ENCODE data around the gene ADIPOR1.

The ADIPOR1 gene

GRCh38 chr1:202974856-202975255 is 16.7 kb upstream of the ADIPOR1 start:
- in situ Hi-C loops (cut with MboI; ENCODE audit: low sequenced_read_pairs): loop anchor here (25.0 kb wide), 2 partner anchors 238 to 488 kb away; no protein-coding TSS in a partner anchor

- in situ Hi-C loops (cut with MboI; ENCODE audit: low sequenced_read_pairs): no loop called here
Observed at GRCh38 chr1:202972046-202972445, 13.9 kb upstream of the ADIPOR1 start.

- in situ Hi-C loops (cut with MboI; ENCODE audit: low sequenced_read_pairs): no loop called here
Observed at GRCh38 chr1:202968895-202969295, 10.8 kb upstream of the ADIPOR1 start.

GRCh38 chr1:202968351-202968750 is 10.2 kb upstream of the ADIPOR1 start:
- in situ Hi-C loops (cut with MboI; ENCODE audit: low sequenced_read_pairs): no loop called here

- in situ Hi-C loops (cut with MboI; ENCODE audit: low sequenced_read_pairs): no loop called here
Observed at GRCh38 chr1:202967684-202968281, 9.7 kb upstream of the ADIPOR1 start.

GRCh38 chr1:202966006-202966898 is 8.1 kb upstream of the ADIPOR1 start:
- in situ Hi-C loops (cut with MboI; ENCODE audit: low sequenced_read_pairs): no loop called here

GRCh38 chr1:202965422-202965821 is 7.3 kb upstream of the ADIPOR1 start:
- in situ Hi-C loops (cut with MboI; ENCODE audit: low sequenced_read_pairs): no loop called here

GRCh38 chr1:202964791-202965410 is 6.8 kb upstream of the ADIPOR1 start:
- in situ Hi-C loops (cut with MboI; ENCODE audit: low sequenced_read_pairs): no loop called here

- in situ Hi-C loops (cut with MboI; ENCODE audit: low sequenced_read_pairs): no loop called here
Observed at GRCh38 chr1:202961220-202961880, 3.2 kb upstream of the ADIPOR1 start.

GRCh38 chr1:202959276-202959620 is 1.1 kb upstream of the ADIPOR1 start:
- in situ Hi-C loops (cut with MboI; ENCODE audit: low sequenced_read_pairs): no loop called here

- in situ Hi-C loops (cut with MboI; ENCODE audit: low sequenced_read_pairs): no loop called here
Observed at GRCh38 chr1:202958544-202959275, 598 bp upstream of the ADIPOR1 start.

- in situ Hi-C loops (cut with MboI; ENCODE audit: low sequenced_read_pairs): no loop called here
Observed at GRCh38 chr1:202956969-202957368, 1.1 kb downstream of the ADIPOR1 start.

GRCh38 chr1:202954057-202954745 is 3.9 kb downstream of the ADIPOR1 start:
- in situ Hi-C loops (cut with MboI; ENCODE audit: low sequenced_read_pairs): no loop called here

- in situ Hi-C loops (cut with MboI; ENCODE audit: low sequenced_read_pairs): no loop called here
Observed at GRCh38 chr1:202953392-202953791, 4.7 kb downstream of the ADIPOR1 start.

GRCh38 chr1:202952818-202953217 is 5.3 kb downstream of the ADIPOR1 start:
- in situ Hi-C loops (cut with MboI; ENCODE audit: low sequenced_read_pairs): no loop called here

- in situ Hi-C loops (cut with MboI; ENCODE audit: low sequenced_read_pairs): no loop called here
Observed at GRCh38 chr1:202952099-202952498, 6.0 kb downstream of the ADIPOR1 start.

- in situ Hi-C loops (cut with MboI; ENCODE audit: low sequenced_read_pairs): no loop called here
Observed at GRCh38 chr1:202951437-202951836, 6.7 kb downstream of the ADIPOR1 start.

GRCh38 chr1:202945483-202945882 is 12.6 kb downstream of the ADIPOR1 start:
- in situ Hi-C loops (cut with MboI; ENCODE audit: low sequenced_read_pairs): no loop called here

GRCh38 chr1:202944438-202944921 is 13.6 kb downstream of the ADIPOR1 start:
- in situ Hi-C loops (cut with MboI; ENCODE audit: low sequenced_read_pairs): no loop called here

GRCh38 chr1:202942426-202942825 is 15.7 kb downstream of the ADIPOR1 start:
- in situ Hi-C loops (cut with MboI; ENCODE audit: low sequenced_read_pairs): no loop called here
